H1 (cell line): ENCODE results near the gene CLGN. TPM values are rescaled to one million over a fixed set of nuclear protein-coding genes. Genes with fewer than 3 reads are reported as not detected.
"Not testable (repeated sequence)": the region's sequence is repeated elsewhere in the genome, so short reads cannot be mapped to it uniquely, and the experiment has no call there.

Experiments
- CTCF ChIA-PET: fragments of 300-600 bp; sonication (Branson Sonifier 250); formaldehyde crosslinking; loops from one replicate; lab custom pipeline; 2021; ENCODE audit not compliant: partially characterized antibody; lab: Charles Lee
- POLR2A ChIA-PET: fragments of 300-600 bp; sonication (Branson Sonifier 250); formaldehyde crosslinking; loops from one replicate; lab custom pipeline; 2021; ENCODE audit warnings: inconsistent platforms; ENCODE audit not compliant: partially characterized antibody; lab: Charles Lee
- DNase-seq, 2 experiments: peaks; one replicate each; pipeline versions ENCODE4 v3.0.0 to v3.0.0-alpha.2; 2010 to 2022; ENCODE audit warnings: low spot score in 2 of 2, low read depth in 1 of 2, mixed read lengths in 1 of 2
- FAIRE-seq: peaks from 2 replicates; lab custom pipeline; 2011; peaks lifted over from hg19 to GRCh38; lab: Jason Lieb, UNC
- H2AFZ ChIP-seq: 2 replicates; pipeline ENCODE4 v1.8.1; 2012; ENCODE audit warnings: low read length, inconsistent platforms
- H2AK5ac ChIP-seq: 2 replicates; pipeline ENCODE4 v1.6.1; 2013; ENCODE audit warnings: low read depth, low read length
- H2BK120ac ChIP-seq: replicated peaks from 2 replicates; pipeline ENCODE3; 2013; ENCODE audit warnings: low read depth, low read length, inconsistent platforms
- H2BK12ac ChIP-seq: 2 replicates; pipeline ENCODE4 v1.6.1; 2013; ENCODE audit warnings: low read depth, low read length
- H2BK15ac ChIP-seq: 2 replicates; pipeline ENCODE4 v1.6.1; 2013; ENCODE audit warnings: low read length
- H2BK20ac ChIP-seq: 2 replicates; pipeline ENCODE4 v1.6.1; 2013; ENCODE audit warnings: low read length
- H2BK5ac ChIP-seq: 2 replicates; pipeline ENCODE4 v1.6.1; 2013; ENCODE audit warnings: low read depth, low read length
- H3K14ac ChIP-seq: 2 replicates; pipeline ENCODE4 v1.6.1; 2013; ENCODE audit warnings: inconsistent platforms; ENCODE audit not compliant: insufficient read length
- H3K18ac ChIP-seq: 2 replicates; pipeline ENCODE4 v1.6.1; 2013; ENCODE audit warnings: low read length; ENCODE audit errors: extremely low read depth
- H3K23ac ChIP-seq: 2 replicates; pipeline ENCODE4 v1.6.1; 2013; ENCODE audit warnings: inconsistent platforms; ENCODE audit not compliant: insufficient read length
- H3K23me2 ChIP-seq: 2 replicates; pipeline ENCODE4 v1.6.1; 2013; ENCODE audit warnings: low read depth, low read length
- H3K27ac ChIP-seq: 2 replicates; pipeline ENCODE4 v1.6.1; 2011; ENCODE audit warnings: low read depth, low read length, inconsistent platforms
- H3K27me3 ChIP-seq, 4 experiments: replicated peaks in 1 of 4; 1 replicate in 1 of 4; 2 replicates in 3 of 4; pipeline versions ENCODE4 v1.6.1 to v1.8.1; 2011 to 2013; ENCODE audit warnings: low read length in 3 of 4, mild to moderate bottlenecking in 3 of 4, inconsistent platforms in 2 of 4, mixed read lengths in 2 of 4, moderate library complexity in 1 of 4; ENCODE audit not compliant: control insufficient read depth in 3 of 4, insufficient read depth in 3 of 4; ENCODE audit errors: extremely low read depth in 1 of 4
- H3K36me3 ChIP-seq, 4 experiments: 2 replicates each; pipeline versions ENCODE4 v1.6.1 to v1.8.1; 2011 to 2013; ENCODE audit warnings: mild to moderate bottlenecking in 4 of 4, low read length in 3 of 4, moderate library complexity in 2 of 4, control low read depth in 1 of 4, inconsistent platforms in 1 of 4; ENCODE audit not compliant: insufficient read depth in 4 of 4, control insufficient read depth in 2 of 4
- H3K4ac ChIP-seq: replicated peaks from 2 replicates; pipeline ENCODE3; 2013; ENCODE audit warnings: low read length, low read depth, mixed read lengths, inconsistent platforms; ENCODE audit not compliant: insufficient read length
- H3K4me1 ChIP-seq, 4 experiments: replicated peaks in 1 of 4; 1 replicate in 1 of 4; 2 replicates in 3 of 4; pipeline versions ENCODE4 v1.6.1 to v1.8.1; 2011 to 2013; ENCODE audit warnings: low read length in 3 of 4, inconsistent platforms in 2 of 4, mixed read lengths in 1 of 4; ENCODE audit not compliant: insufficient read depth in 4 of 4, control insufficient read depth in 3 of 4
- H3K4me2 ChIP-seq, 2 experiments: 2 replicates each; pipeline versions ENCODE4 v1.6.1 to v1.8.1; 2011 to 2013; ENCODE audit warnings: low read depth in 2 of 2, low read length in 2 of 2, control low read depth in 1 of 2, inconsistent platforms in 1 of 2, mild to moderate bottlenecking in 1 of 2; ENCODE audit not compliant: insufficient read depth in 1 of 2
- H3K4me3 ChIP-seq, 4 experiments: fragments of 200-600, 300-600 bp in 1 of 4; sonication (generic), shearing (Covaris generic), sonication (Bioruptor Twin) in 1 of 4; 2 replicates each; pipeline versions ENCODE4 v1.5.1 to v1.8.1; 2011 to 2016; ENCODE audit warnings: low read length in 4 of 4, low read depth in 3 of 4, control low read depth in 2 of 4, inconsistent platforms in 2 of 4, mild to moderate bottlenecking in 2 of 4, mixed read lengths in 1 of 4, moderate library complexity in 1 of 4; ENCODE audit not compliant: insufficient read depth in 2 of 4; ENCODE audit errors: extremely low read depth in 1 of 4
- H3K56ac ChIP-seq: replicated peaks from 2 replicates; pipeline ENCODE3; 2013; ENCODE audit warnings: low read depth, mild to moderate bottlenecking, mixed read lengths, low read length, inconsistent platforms; ENCODE audit not compliant: insufficient read length
- H3K79me1 ChIP-seq: 2 replicates; pipeline ENCODE4 v1.6.1; 2013; ENCODE audit warnings: low read depth, low read length, control low read depth
- H3K79me2 ChIP-seq, 2 experiments: 2 replicates each; pipeline versions ENCODE4 v1.6.1 to v1.8.1; 2012 to 2013; ENCODE audit warnings: low read length in 2 of 2, mild to moderate bottlenecking in 2 of 2, inconsistent platforms in 1 of 2; ENCODE audit not compliant: insufficient read depth in 2 of 2, control insufficient read depth in 1 of 2
- H3K9ac ChIP-seq, 4 experiments: replicated peaks in 1 of 4; 1 replicate in 1 of 4; 2 replicates in 3 of 4; pipeline versions ENCODE4 v1.6.1 to v1.8.1; 2011 to 2013; ENCODE audit warnings: low read depth in 3 of 4, low read length in 3 of 4, control low read depth in 2 of 4, mild to moderate bottlenecking in 2 of 4, moderate library complexity in 2 of 4, inconsistent platforms in 1 of 4; ENCODE audit errors: extremely low read depth in 1 of 4
- H3K9me3 ChIP-seq, 2 experiments: 2 replicates each; pipeline versions ENCODE4 v1.6.1 to v1.8.1; 2012 to 2013; ENCODE audit warnings: mild to moderate bottlenecking in 2 of 2, moderate library complexity in 2 of 2, control low read depth in 1 of 2, inconsistent platforms in 1 of 2, low read depth in 1 of 2, low read length in 1 of 2, mixed read lengths in 1 of 2; ENCODE audit not compliant: insufficient read depth in 2 of 2
- H4K20me1 ChIP-seq, 2 experiments: replicated peaks in 1 of 2; 2 replicates each; pipeline versions ENCODE3 to v1.8.1; 2011 to 2013; ENCODE audit warnings: inconsistent platforms in 2 of 2, low read length in 2 of 2, mild to moderate bottlenecking in 1 of 2; ENCODE audit not compliant: insufficient read depth in 2 of 2, control insufficient read depth in 1 of 2
- H4K5ac ChIP-seq: 2 replicates; pipeline ENCODE4 v1.6.1; 2013; ENCODE audit warnings: low read length, low read depth, mixed read lengths, inconsistent platforms; ENCODE audit not compliant: insufficient read length
- H4K8ac ChIP-seq: 2 replicates; pipeline ENCODE4 v1.8.0; 2013; ENCODE audit warnings: mild to moderate bottlenecking, moderate library complexity, low read length, inconsistent platforms; ENCODE audit not compliant: insufficient read depth; ENCODE audit errors: extremely low read depth
- H4K91ac ChIP-seq: replicated peaks from 2 replicates; pipeline ENCODE3; 2013; ENCODE audit warnings: low read length, mixed read lengths, inconsistent platforms; ENCODE audit not compliant: insufficient read length
- WGBS, 2 experiments: shearing (Covaris generic) in 1 of 2; methylation state at CpG; one replicate each; pipeline versions ENCODE4 v1.1.6 to v1.1.7; 2013 to 2015; ENCODE audit warnings: low lambda C conversion rate in 2 of 2, mixed read lengths in 2 of 2, inconsistent platforms in 1 of 2, low coverage in 1 of 2, missing lambda C conversion rate in 1 of 2; ENCODE audit not compliant: insufficient replicate concordance in 2 of 2, insufficient coverage in 1 of 2, insufficient read length in 1 of 2; ENCODE audit errors: extremely low coverage in 1 of 2, missing lambda C conversion rate in 1 of 2; 5-methylcytosine and 5-hydroxymethylcytosine counted together
- polyA plus RNA-seq, 7 experiments: library from polyadenylated mRNA; depleted of rRNA in 3 of 7; stranded (reverse) in 5 of 7; unstranded in 2 of 7; fragments of >200 nt in 5 of 7; fragments of 200-250 nt in 2 of 7; gene quantifications; 1 replicate in 5 of 7; 2 replicates in 1 of 7; 4 replicates in 1 of 7; pipeline versions ENCODE4 v1.2.1 to v1.2.3, GENCODE V29; 2011 to 2013; ENCODE audit warnings: missing spikeins in 2 of 7, mixed read lengths in 2 of 7
- total RNA-seq: library from RNA; stranded (reverse); fragmentation: NEBNext Ultra II Directional; extraction: Animal tissue kit (Norgen Biotek cat#: 25700); gene quantifications from 2 replicates; pipeline ENCODE4 v1.2.1, GENCODE V29; 2021

Gene CLGN
- total and polyA plus RNA-seq, 2 of the 8 experiments (the other 6 are each of a cell fraction or from before 2014, with no cell fraction given): 1.7 to 3.1 TPM

- H2AFZ ChIP-seq, H3K4me2 ChIP-seq, H3K9ac ChIP-seq, DNase-seq, H3K9me3 ChIP-seq, H4K20me1 ChIP-seq, H3K14ac ChIP-seq, H3K23me2 ChIP-seq, H3K27me3 ChIP-seq, H2BK12ac ChIP-seq, FAIRE-seq, H3K4ac ChIP-seq, H3K27ac ChIP-seq, H3K4me3 ChIP-seq, H4K8ac ChIP-seq, H3K18ac ChIP-seq, H3K36me3 ChIP-seq, H3K56ac ChIP-seq, H2AK5ac ChIP-seq, H4K91ac ChIP-seq, H2BK120ac ChIP-seq, H3K79me1 ChIP-seq, H3K23ac ChIP-seq, H3K4me1 ChIP-seq, H2BK5ac ChIP-seq, H2BK15ac ChIP-seq, POLR2A ChIA-PET, H4K5ac ChIP-seq, H2BK20ac ChIP-seq, CTCF ChIA-PET, H3K79me2 ChIP-seq: not testable (repeated sequence)
- WGBS, 2 experiments: 92% methylated on average over 4 of the region's 4 CpGs; no CpG with 5 or more reads in 1 of the 2 experiments
Measured at GRCh38 chr4:140444347-140444746, 16.9 kb upstream of the CLGN start.
